Activated CD4-positive, alpha-beta T cell treated with anti-CD3 and anti-CD28 coated beads, Interleukin-2, amount 10 ng/mL, durations not matched to agents 24 days and 14 days (primary cell): Measurements from ENCODE around the gene GNB3. TPM values are rescaled to one million over a fixed set of nuclear protein-coding genes. Genes with fewer than 3 reads are reported as not detected.

Experiments
- total RNA-seq: library from RNA; stranded (reverse); gene quantifications from 2 replicates; pipeline ENCODE4 v1.2.3, GENCODE V29; 2022

Gene GNB3
- total RNA-seq, 1 donor from 2014 or later: 1.7 TPM

Other genes starting within 250 kb of the GNB3 start
- gene CHD4, start 233.5 kb upstream of the GNB3 start, total RNA-seq: 356 and 363 TPM in 2 replicates
- 3.3 and 4.2 TPM in 2 replicates for gene LPAR5, start 205.0 kb upstream of the GNB3 start, total RNA-seq
- gene ACRBP, start 193.5 kb upstream of the GNB3 start, total RNA-seq: 0.47 and 0.64 TPM in 2 replicates
- gene ING4, start 177.8 kb upstream of the GNB3 start, total RNA-seq: 13.7 and 15.8 TPM in 2 replicates
- 83.6 and 84.4 TPM in 2 replicates for gene ZNF384, start 151.6 kb upstream of the GNB3 start, total RNA-seq
- 0.09 TPM in 1 of 2 replicates, not detected in the other for gene PIANP, start 140.1 kb upstream of the GNB3 start, total RNA-seq
- gene COPS7A, start 116.9 kb upstream of the GNB3 start, total RNA-seq: 39.5 and 44.8 TPM in 2 replicates
- gene MLF2, start 87.8 kb upstream of the GNB3 start, total RNA-seq: 163 and 180 TPM in 2 replicates
- gene PTMS, start 74.6 kb upstream of the GNB3 start, total RNA-seq: 245 and 267 TPM in 2 replicates
- gene LAG3, start 68.4 kb upstream of the GNB3 start, total RNA-seq: 253 and 269 TPM in 2 replicates
- 264 and 271 TPM in 2 replicates for gene CD4, start 51.4 kb upstream of the GNB3 start, total RNA-seq
- 0.21 and 0.43 TPM in 2 replicates for gene GPR162, start 19.1 kb upstream of the GNB3 start, total RNA-seq
- gene P3H3, start 12.5 kb upstream of the GNB3 start, total RNA-seq: 4.1 and 4.7 TPM in 2 replicates
- 32.6 and 33.7 TPM in 2 replicates for gene CDCA3, start 10.4 kb downstream of the GNB3 start, total RNA-seq
- 121 TPM in 2 replicates for gene USP5, start 11.2 kb downstream of the GNB3 start, total RNA-seq
- gene TPI1, start 26.6 kb downstream of the GNB3 start, total RNA-seq: 1,614 and 1,630 TPM in 2 replicates
- gene SPSB2, start 32.4 kb downstream of the GNB3 start, total RNA-seq: 3.4 TPM in 2 replicates
- gene LRRC23, start 63.9 kb downstream of the GNB3 start, total RNA-seq: 6.3 and 6.6 TPM in 2 replicates
- 202 and 206 TPM in 2 replicates for gene ENO2, start 73.7 kb downstream of the GNB3 start, total RNA-seq
- 61.6 and 66.8 TPM in 2 replicates for gene ATN1, start 87.0 kb downstream of the GNB3 start, total RNA-seq
- not detected in 2 replicates for gene RNU7-1, start 102.9 kb downstream of the GNB3 start, total RNA-seq
- gene C12orf57, start 103.1 kb downstream of the GNB3 start, total RNA-seq: 168 and 174 TPM in 2 replicates
- 349 and 355 TPM in 2 replicates for gene PTPN6, start 110.4 kb downstream of the GNB3 start, total RNA-seq
- gene PHB2, start 129.7 kb downstream of the GNB3 start, total RNA-seq: 474 and 487 TPM in 2 replicates
- gene EMG1, start 130.0 kb downstream of the GNB3 start, total RNA-seq: 129 and 131 TPM in 2 replicates
- 29.2 and 29.5 TPM in 2 replicates for gene LPCAT3, start 177.6 kb downstream of the GNB3 start, total RNA-seq
- 1.9 and 2.6 TPM in 2 replicates for gene C1S, start 219.8 kb downstream of the GNB3 start, total RNA-seq